Panc1 (cell line): Measurements from ENCODE around the gene MAP3K14. TPM values are rescaled to one million over a fixed set of nuclear protein-coding genes. Genes with fewer than 3 reads are reported as not detected.

ENCODE experiments used
- ATAC-seq: fragments of 200-7000 bp; cut with Tn5 transposase; 2 replicates; pipeline ENCODE4 v1.9.1; 2020; ENCODE audit warnings: mild to moderate bottlenecking, moderate library complexity
- BruUV-seq: library from RNA; stranded (reverse); fragments of 400-500 nt; replicated peaks from 2 replicates; lab custom pipeline; 2021; lab: Mats Ljungman, UMichigan
- CTCF ChIA-PET: fragments of 300-600 bp; sonication (Branson Sonifier 250); formaldehyde crosslinking; loops from one replicate; lab custom pipeline; 2022; ENCODE audit warnings: antibody characterized with exemption; lab: Charles Lee
- POLR2A ChIA-PET: fragments of 300-600 bp; sonication (Branson Sonifier 250); formaldehyde crosslinking; loops from one replicate; lab custom pipeline; 2022; ENCODE audit warnings: antibody characterized with exemption; lab: Charles Lee
- DNase-seq: peaks from one replicate; pipeline ENCODE4 v3.0.0-alpha.2; 2010; ENCODE audit warnings: low read depth, low spot score
- H3K27ac ChIP-seq: 2 replicates; pipeline ENCODE4 v1.5.1; 2011; ENCODE audit warnings: mild to moderate bottlenecking, low read length, inconsistent platforms
- H3K27me3 ChIP-seq: fragments of 200-500 bp; sonication (Bioruptor generic); 2 replicates; pipeline ENCODE4 v1.6.0; 2014; ENCODE audit warnings: low read length, inconsistent platforms; ENCODE audit not compliant: control insufficient read depth, insufficient read depth
- H3K36me3 ChIP-seq: fragments of 200-500 bp; sonication (Bioruptor generic); 2 replicates; pipeline ENCODE4 v1.5.1; 2014; ENCODE audit warnings: inconsistent platforms, mild to moderate bottlenecking, low read length, moderate library complexity; ENCODE audit not compliant: control insufficient read depth, insufficient read depth
- H3K4me1 ChIP-seq: 2 replicates; pipeline ENCODE4 v1.5.1; 2011; ENCODE audit warnings: inconsistent platforms, mild to moderate bottlenecking, low read length, moderate library complexity; ENCODE audit not compliant: control insufficient read depth, insufficient read depth
- H3K4me3 ChIP-seq, 2 experiments: 2 replicates each; pipeline ENCODE4 v1.5.1; 2011 to 2012; ENCODE audit warnings: low read depth in 2 of 2, low read length in 2 of 2, mild to moderate bottlenecking in 2 of 2, inconsistent platforms in 1 of 2, moderate library complexity in 1 of 2
- H3K9me3 ChIP-seq: fragments of 200-500 bp; sonication (Bioruptor generic); 2 replicates; pipeline ENCODE4 v1.5.1; 2014; ENCODE audit warnings: low read depth, mild to moderate bottlenecking, inconsistent platforms, low read length, moderate library complexity; ENCODE audit not compliant: control insufficient read depth, insufficient read depth
- POLR2AphosphoS5 ChIP-seq: IDR thresholded peaks from 2 replicates; pipeline ENCODE4 v1.6.1; 2012; ENCODE audit warnings: mild to moderate bottlenecking, low read depth, low read length, moderate library complexity
- SIN3A ChIP-seq: IDR thresholded peaks from 2 replicates; pipeline ENCODE4 v1.6.1; 2012; ENCODE audit warnings: low read depth, mild to moderate bottlenecking, low read length, moderate library complexity, borderline replicate concordance; ENCODE audit not compliant: insufficient read depth
- TCF7L2 ChIP-seq: IDR thresholded peaks from 2 replicates; pipeline ENCODE4 v1.6.1; 2011; ENCODE audit warnings: mild to moderate bottlenecking, low read depth, low read length, inconsistent platforms
- in situ Hi-C: cut with HindIII; loops from 2 replicates; pipeline ENCODE4 v1.10.0; 2016; ENCODE audit warnings: low sequenced_read_pairs, low pct_unique_long_range_greater_than_20kb
- intact Hi-C: fragments of 100-400 bp; cut with micrococcal nuclease; formaldehyde crosslinking; loops from one replicate; pipeline ENCODE4 v1.10.0; 2022; ENCODE audit not compliant: unreplicated experiment
- total RNA-seq: library from RNA; stranded (reverse); gene quantifications from one replicate; pipeline ENCODE4 v1.2.1, GENCODE V29; 2021; ENCODE audit not compliant: unreplicated experiment
- TF ChIP-seq, protein P1 (sequence below), 2 experiments: IDR thresholded peaks; 2 replicates each; pipeline ENCODE4 v1.6.1; 2011 to 2012; ENCODE audit warnings: low read depth in 2 of 2, control low read depth in 1 of 2, low read length in 1 of 2, mild to moderate bottlenecking in 1 of 2, moderate library complexity in 1 of 2; ENCODE audit not compliant: insufficient read depth in 1 of 2
- TF ChIP-seq, protein P2 (sequence below): fragments of 450-650 bp; IDR thresholded peaks from 2 replicates; pipeline ENCODE4 v1.5.1; 2017; ENCODE audit warnings: mild to moderate bottlenecking

MAP3K14 gene
- total RNA-seq, 1 experiment from 2014 or later: 80.8 TPM

DNA sequence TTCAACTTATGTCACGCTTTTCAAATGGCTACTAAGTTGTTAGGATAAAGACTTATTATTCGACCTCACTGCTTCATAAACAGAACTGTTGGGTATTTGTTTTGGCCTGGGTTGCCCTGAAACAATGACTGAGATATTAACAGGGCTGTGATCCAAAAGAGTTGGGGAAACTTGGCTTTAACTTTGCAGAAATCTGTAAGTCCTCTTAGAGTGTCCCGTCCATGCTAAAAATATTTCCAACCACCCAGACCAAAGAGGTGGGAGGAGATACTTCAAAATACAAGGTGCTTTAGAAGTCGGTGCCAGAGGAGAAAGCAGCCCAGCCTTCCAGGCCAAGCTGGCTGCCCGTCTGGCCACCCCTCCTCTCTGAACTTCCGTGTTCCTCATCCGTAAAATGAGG lies 38.8 kb downstream of the MAP3K14 start:
- H3K9me3 ChIP-seq: no peaks in the 10 kb centered on the region
- ATAC-seq (0 out of 2 replicates have a peak, but pooled peaks have one; percentile 24), DNase-seq (no peak)
- CTCF ChIA-PET: interaction anchor here (0.6 to 1.3 kb wide), 3 partner anchors 63 to 152 kb away, joined by 3 to 4 read pairs (median 4); no protein-coding TSS in a partner anchor
- peaks cover 39% of the 10 kb centered on the region for H3K4me1 ChIP-seq
- no peaks in the 10 kb centered on the region for H3K27me3 ChIP-seq
- intact Hi-C loops: loop anchor here (5.0 kb wide), 1 partner anchor 109 kb away; no protein-coding TSS in a partner anchor
- in situ Hi-C loops: no loop called here
- no peak overlapping the region for H3K4me3 ChIP-seq
- H3K36me3 ChIP-seq: no peaks in the 10 kb centered on the region; the same call in none of the 2 replicates
- POLR2A ChIA-PET: interaction anchor here (0.6 kb wide), 1 partner anchor 92 kb away, joined by 4 read pairs; no protein-coding TSS in a partner anchor
- TF ChIP-seq, protein P1, sequence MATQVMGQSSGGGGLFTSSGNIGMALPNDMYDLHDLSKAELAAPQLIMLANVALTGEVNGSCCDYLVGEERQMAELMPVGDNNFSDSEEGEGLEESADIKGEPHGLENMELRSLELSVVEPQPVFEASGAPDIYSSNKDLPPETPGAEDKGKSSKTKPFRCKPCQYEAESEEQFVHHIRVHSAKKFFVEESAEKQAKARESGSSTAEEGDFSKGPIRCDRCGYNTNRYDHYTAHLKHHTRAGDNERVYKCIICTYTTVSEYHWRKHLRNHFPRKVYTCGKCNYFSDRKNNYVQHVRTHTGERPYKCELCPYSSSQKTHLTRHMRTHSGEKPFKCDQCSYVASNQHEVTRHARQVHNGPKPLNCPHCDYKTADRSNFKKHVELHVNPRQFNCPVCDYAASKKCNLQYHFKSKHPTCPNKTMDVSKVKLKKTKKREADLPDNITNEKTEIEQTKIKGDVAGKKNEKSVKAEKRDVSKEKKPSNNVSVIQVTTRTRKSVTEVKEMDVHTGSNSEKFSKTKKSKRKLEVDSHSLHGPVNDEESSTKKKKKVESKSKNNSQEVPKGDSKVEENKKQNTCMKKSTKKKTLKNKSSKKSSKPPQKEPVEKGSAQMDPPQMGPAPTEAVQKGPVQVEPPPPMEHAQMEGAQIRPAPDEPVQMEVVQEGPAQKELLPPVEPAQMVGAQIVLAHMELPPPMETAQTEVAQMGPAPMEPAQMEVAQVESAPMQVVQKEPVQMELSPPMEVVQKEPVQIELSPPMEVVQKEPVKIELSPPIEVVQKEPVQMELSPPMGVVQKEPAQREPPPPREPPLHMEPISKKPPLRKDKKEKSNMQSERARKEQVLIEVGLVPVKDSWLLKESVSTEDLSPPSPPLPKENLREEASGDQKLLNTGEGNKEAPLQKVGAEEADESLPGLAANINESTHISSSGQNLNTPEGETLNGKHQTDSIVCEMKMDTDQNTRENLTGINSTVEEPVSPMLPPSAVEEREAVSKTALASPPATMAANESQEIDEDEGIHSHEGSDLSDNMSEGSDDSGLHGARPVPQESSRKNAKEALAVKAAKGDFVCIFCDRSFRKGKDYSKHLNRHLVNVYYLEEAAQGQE (IDR thresholded peaks at IDR 0.05; ENCODE audit: insufficient read depth in 1 of 2, low read depth in 2 of 2, low read length in 1 of 2): no peak
- no peak for TF ChIP-seq SIN3A
- TF ChIP-seq POLR2AphosphoS5: no peak
- TF ChIP-seq TCF7L2: no peak
- TF ChIP-seq, protein P2, sequence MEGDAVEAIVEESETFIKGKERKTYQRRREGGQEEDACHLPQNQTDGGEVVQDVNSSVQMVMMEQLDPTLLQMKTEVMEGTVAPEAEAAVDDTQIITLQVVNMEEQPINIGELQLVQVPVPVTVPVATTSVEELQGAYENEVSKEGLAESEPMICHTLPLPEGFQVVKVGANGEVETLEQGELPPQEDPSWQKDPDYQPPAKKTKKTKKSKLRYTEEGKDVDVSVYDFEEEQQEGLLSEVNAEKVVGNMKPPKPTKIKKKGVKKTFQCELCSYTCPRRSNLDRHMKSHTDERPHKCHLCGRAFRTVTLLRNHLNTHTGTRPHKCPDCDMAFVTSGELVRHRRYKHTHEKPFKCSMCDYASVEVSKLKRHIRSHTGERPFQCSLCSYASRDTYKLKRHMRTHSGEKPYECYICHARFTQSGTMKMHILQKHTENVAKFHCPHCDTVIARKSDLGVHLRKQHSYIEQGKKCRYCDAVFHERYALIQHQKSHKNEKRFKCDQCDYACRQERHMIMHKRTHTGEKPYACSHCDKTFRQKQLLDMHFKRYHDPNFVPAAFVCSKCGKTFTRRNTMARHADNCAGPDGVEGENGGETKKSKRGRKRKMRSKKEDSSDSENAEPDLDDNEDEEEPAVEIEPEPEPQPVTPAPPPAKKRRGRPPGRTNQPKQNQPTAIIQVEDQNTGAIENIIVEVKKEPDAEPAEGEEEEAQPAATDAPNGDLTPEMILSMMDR: no peak
- H3K27ac ChIP-seq: peak overlapping the region; percentile 77
- no TSS peak for BruUV-seq

DNA sequence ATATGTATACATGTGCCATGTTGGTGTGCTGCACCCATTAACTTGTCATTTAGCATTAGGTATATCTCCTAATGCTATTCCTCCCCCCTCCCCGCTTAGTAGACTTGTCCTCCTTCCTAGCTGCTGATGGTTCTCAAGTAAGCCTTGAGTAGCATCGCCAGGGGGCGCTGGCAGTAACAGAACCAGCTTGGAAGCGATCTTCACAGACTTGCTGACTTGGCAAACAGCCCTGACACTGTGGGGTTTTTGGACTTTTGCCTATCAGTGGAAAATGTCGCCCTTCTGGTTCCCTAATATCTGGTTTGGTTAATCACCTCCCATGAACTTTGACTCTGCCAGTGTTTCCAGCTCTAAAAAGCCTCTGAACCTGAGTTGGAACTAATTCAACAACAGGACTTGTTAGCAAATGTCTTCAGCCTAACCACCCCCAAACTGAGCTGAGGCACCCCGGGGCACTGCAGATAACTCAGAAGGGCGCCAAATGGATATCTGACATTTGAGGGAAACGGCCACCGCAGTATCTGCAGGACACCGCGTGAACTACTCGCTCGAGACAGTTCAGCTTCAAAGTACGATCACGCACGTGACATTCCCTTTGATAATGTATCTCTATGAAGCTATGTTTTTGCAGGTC lies 39.5 kb downstream of the MAP3K14 start:
- H3K4me1 ChIP-seq: peaks cover 38% of the 10 kb centered on the region
- no peaks in the 10 kb centered on the region for H3K9me3 ChIP-seq
- intact Hi-C loops (loop anchor here (5.0 kb wide), 1 partner anchor 110 kb away; no protein-coding TSS in a partner anchor), in situ Hi-C loops (no loop called here)
- H3K4me3 ChIP-seq: no peak overlapping the region
- H3K36me3 ChIP-seq: no peaks in the 10 kb centered on the region; the same call in none of the 2 replicates
- ATAC-seq (0 out of 2 replicates have a peak, but pooled peaks have one; percentile 47), DNase-seq (peak; percentile 54)
- peak overlapping the region; percentile 77 for H3K27ac ChIP-seq
- ChIA-PET CTCF (interaction anchor here (0.7 to 1.3 kb wide), 5 partner anchors 11 to 148 kb away, joined by 3 to 5 read pairs (median 4); partner anchors contain the start of gene ACBD4), POLR2A (no interaction called here)
- TF ChIP-seq, protein P2: peak; percentile 84
- no peak for TF ChIP-seq POLR2AphosphoS5
- BruUV-seq: no TSS peak
- H3K27me3 ChIP-seq: no peaks in the 10 kb centered on the region
